Left lung (tissue), 10 donors: ENCODE results near the gene NDUFAF8. TPM values are rescaled to one million over a fixed set of nuclear protein-coding genes. Genes with fewer than 3 reads are reported as not detected.

ENCODE experiments used
- ATAC-seq: fragments of 200-7000 bp; cut with Tn5 transposase; one replicate; pipeline ENCODE4 v1.9.1; 2020; ENCODE audit warnings: moderate library complexity
- DNase-seq, 4 donors: peaks; one replicate each; pipeline ENCODE4 v3.0.0-alpha.2; 2013 to 2020
- H3K27ac ChIP-seq, 2 donors: fragments of 200-600 bp; sonication (generic) in 1 of 2; one replicate each; pipeline versions ENCODE4 v1.5.0 to v1.8.0; 2020 to 2021
- H3K27me3 ChIP-seq, 2 donors: fragments of 200-600 bp; sonication (generic) in 1 of 2; one replicate each; pipeline versions ENCODE4 v1.5.0 to v1.8.0; 2020 to 2021
- H3K36me3 ChIP-seq, 2 donors: fragments of 200-600 bp; sonication (generic) in 1 of 2; one replicate each; pipeline versions ENCODE4 v1.5.0 to v1.8.0; 2020 to 2021
- H3K4me1 ChIP-seq, 2 donors: fragments of 200-600 bp; one replicate each; pipeline ENCODE4 v1.8.0; 2021
- H3K4me3 ChIP-seq, 2 donors: fragments of 200-600 bp; sonication (generic) in 1 of 2; one replicate each; pipeline versions ENCODE4 v1.5.0 to v1.8.0; 2020 to 2021; ENCODE audit warnings: mild to moderate bottlenecking in 1 of 2
- H3K9me3 ChIP-seq, 2 donors: fragments of 200-600 bp; sonication (generic) in 1 of 2; one replicate each; pipeline versions ENCODE4 v1.5.0 to v1.8.0; 2020 to 2021
- CTCF ChIP-seq, 2 donors: fragments of 200-600 bp; sonication (generic) in 1 of 2; IDR thresholded peaks; one replicate each; pipeline versions ENCODE4 v1.5.0 to v1.8.0; 2021; ENCODE audit warnings: antibody characterized with exemption in 2 of 2
- intact Hi-C, 2 donors: fragments of 100-400 bp; cut with DNase I; formaldehyde crosslinking; loops; one replicate each; pipeline versions ENCODE4 v1.11.2 to v1.14.2; 2022
- polyA plus RNA-seq, 6 donors: library from polyadenylated mRNA; unstranded; fragments of 120-200 nt; gene quantifications; one replicate each; pipeline ENCODE4 v1.2.1, GENCODE V29; 2013; ENCODE audit not compliant: insufficient read length in 6 of 6
- total RNA-seq, 2 donors: library from RNA; stranded (reverse); fragmentation: NEBNext Ultra II Directional; extraction: Animal tissue kit (Norgen Biotek cat#: 25700); gene quantifications; one replicate each; pipeline ENCODE4 v1.2.1, GENCODE V29; 2021
- donor health status: DM: no; HTN: yes; CAD: no.
- donor health status: DM: no; HTN: no; CAD: no.

NDUFAF8 gene
- total and polyA plus RNA-seq, 8 donors = 27.5 to 48.0 (median 39.1) TPM

- no peak for TF ChIP-seq CTCF (IDR thresholded peaks at IDR 0.05)
- Histone ChIP-seq H3K4me3 (no peak overlapping the region), H3K4me1 (peaks cover 0 to 6% of the 10 kb centered on the region in 2 donors), H3K27ac (no peak overlapping the region), H3K36me3 (peaks cover 0 to 67% of the 10 kb centered on the region in 2 donors), H3K9me3 (no peaks in the 10 kb centered on the region), H3K27me3 (no peaks in the 10 kb centered on the region)
- DNase-seq = peak in 1 of 4 donors; percentile 76
- no peak for ATAC-seq
- intact Hi-C loops = no loop called here
These were observed 6.7 kb downstream of the NDUFAF8 start for GRCh38 chr17:81245665-81246342.

GRCh38 chr17:81246343-81246670, 7.2 kb downstream of the NDUFAF8 start:
- Histone ChIP-seq H3K27me3 (no peaks in the 10 kb centered on the region), H3K36me3 (peaks cover 0 to 69% of the 10 kb centered on the region in 2 donors), H3K4me3 (no peak overlapping the region), H3K4me1 (peaks cover 0 to 5% of the 10 kb centered on the region in 2 donors), H3K27ac (no peak overlapping the region), H3K9me3 (no peaks in the 10 kb centered on the region)
- DNase-seq (peak in 1 of 4 donors; percentile 44), ATAC-seq (no peak)
- TF ChIP-seq CTCF (IDR thresholded peaks at IDR 0.05) = no peak
- intact Hi-C loops = no loop called here

- no peak for ATAC-seq
- intact Hi-C loops = no loop called here
- no peak for TF ChIP-seq CTCF (IDR thresholded peaks at IDR 0.05)
- Histone ChIP-seq H3K4me1 (peaks cover 0 to 2% of the 10 kb centered on the region in 2 donors), H3K27ac (no peak overlapping the region), H3K9me3 (no peaks in the 10 kb centered on the region), H3K27me3 (no peaks in the 10 kb centered on the region), H3K4me3 (no peak overlapping the region), H3K36me3 (peaks cover 0 to 69% of the 10 kb centered on the region in 2 donors)
- DNase-seq = peak in 1 of 4 donors; percentile 61
These were observed 7.7 kb downstream of the NDUFAF8 start for GRCh38 chr17:81246679-81247338.

- intact Hi-C loops = no loop called here
- Histone ChIP-seq H3K27me3 (no peaks in the 10 kb centered on the region), H3K36me3 (peaks cover 0 to 75% of the 10 kb centered on the region in 2 donors), H3K9me3 (no peaks in the 10 kb centered on the region), H3K27ac (no peak overlapping the region), H3K4me1 (no peaks in the 10 kb centered on the region), H3K4me3 (no peak overlapping the region)
- DNase-seq (no peak), ATAC-seq (no peak)
- no peak for TF ChIP-seq CTCF (IDR thresholded peaks at IDR 0.05)
These were observed 8.3 kb downstream of the NDUFAF8 start for GRCh38 chr17:81247339-81247990.

- Histone ChIP-seq H3K27me3 (no peaks in the 10 kb centered on the region), H3K4me1 (no peaks in the 10 kb centered on the region), H3K36me3 (peaks cover 0 to 78% of the 10 kb centered on the region in 2 donors), H3K27ac (no peak overlapping the region), H3K9me3 (no peaks in the 10 kb centered on the region), H3K4me3 (no peak overlapping the region)
- ATAC-seq (no peak), DNase-seq (peak in 1 of 4 donors; percentile 71)
- TF ChIP-seq CTCF (IDR thresholded peaks at IDR 0.05) = no peak
- intact Hi-C loops = no loop called here
These were observed 9.5 kb downstream of the NDUFAF8 start for GRCh38 chr17:81248649-81249048.
